GM03348 (cell line): ENCODE results near the gene NTM.

Experiments
- DNase-seq: peaks from one replicate; pipeline ENCODE4 v3.0.0; 2012; ENCODE audit warnings: low spot score

Gene NTM

GRCh38 chr11:131893988-131894387, 523.6 kb downstream of the NTM start:
- no peak for DNase-seq

- DNase-seq: no peak
These were observed 524.5 kb downstream of the NTM start for GRCh38 chr11:131894615-131895544.

GRCh38 chr11:131895865-131896264, 525.5 kb downstream of the NTM start:
- no peak for DNase-seq

- DNase-seq: no peak
These were observed 526.7 kb downstream of the NTM start for GRCh38 chr11:131896978-131897615.

GRCh38 chr11:131897956-131898355, 527.5 kb downstream of the NTM start:
- no peak for DNase-seq

GRCh38 chr11:131898949-131899348, 528.5 kb downstream of the NTM start:
- no peak for DNase-seq

DNA sequence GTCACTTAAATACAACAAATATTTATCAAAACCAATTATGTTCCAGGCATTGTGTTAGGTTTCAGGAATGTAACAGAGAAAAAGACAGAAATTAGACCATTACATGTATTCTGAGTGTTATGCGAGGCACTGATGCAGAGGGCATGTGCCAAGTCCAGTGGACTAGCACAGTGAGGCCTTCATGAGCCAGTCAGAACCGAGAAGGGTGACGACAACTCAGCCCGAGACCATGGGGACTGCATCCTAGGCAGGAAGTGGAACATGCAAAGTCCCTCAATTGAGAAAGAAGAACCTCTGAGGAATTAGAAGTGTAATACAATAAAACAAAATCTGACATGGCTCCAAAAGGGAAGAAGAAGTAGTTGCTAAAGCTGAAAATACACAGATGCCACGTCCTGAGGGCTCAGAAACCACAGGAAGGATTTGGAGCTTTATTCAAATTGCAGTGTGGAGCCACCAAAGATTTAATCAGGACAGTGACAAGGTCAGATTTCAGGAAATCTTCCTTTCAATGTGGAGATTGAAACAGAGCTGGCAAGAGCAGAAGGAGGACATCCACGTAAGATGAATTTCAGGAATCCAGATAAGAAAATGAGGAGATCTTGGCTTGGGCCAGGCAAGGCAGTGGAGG, 529.6 kb downstream of the NTM start:
- DNase-seq: no peak

GRCh38 chr11:131902421-131902820, 532.0 kb downstream of the NTM start:
- DNase-seq: no peak

DNA sequence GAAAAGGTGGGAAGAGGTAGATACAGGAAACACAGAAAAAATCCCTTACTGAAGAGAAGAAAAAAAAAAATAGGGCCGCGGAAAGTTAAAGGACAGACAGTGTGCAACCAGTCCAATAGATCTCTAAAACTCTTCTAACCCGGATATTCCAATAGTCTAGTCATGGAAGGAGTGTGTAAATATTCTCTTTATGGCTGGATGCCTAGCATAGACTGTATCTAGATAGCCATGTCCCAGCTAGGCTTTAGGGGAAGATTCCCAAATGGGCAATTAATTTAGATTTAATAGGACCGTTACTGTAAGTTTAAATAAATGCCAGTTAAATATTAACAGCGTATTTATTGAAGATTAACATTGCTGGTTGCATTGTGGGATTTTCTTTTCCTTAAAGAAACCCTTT, 532.7 kb downstream of the NTM start:
- DNase-seq: no peak

DNA sequence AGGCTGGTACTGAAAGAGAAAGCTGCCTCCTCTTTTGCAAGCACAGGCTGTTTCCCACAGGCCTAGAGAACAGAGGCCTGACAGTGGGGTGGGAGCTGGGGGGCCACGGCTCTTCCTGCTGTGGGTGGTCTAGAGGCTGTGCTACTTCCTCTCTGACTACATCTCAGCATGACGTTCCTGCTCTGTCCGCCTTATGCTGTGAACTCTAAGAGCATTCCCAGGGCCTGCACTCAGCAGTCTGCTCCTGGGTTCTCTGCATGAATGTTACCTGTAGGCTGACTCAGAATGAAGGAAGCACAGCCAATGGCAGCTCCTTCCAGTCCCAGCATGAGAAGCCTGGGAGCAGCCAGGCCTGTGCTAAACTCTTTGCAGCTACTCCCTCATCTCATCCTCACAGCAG, 534.3 kb downstream of the NTM start:
- DNase-seq: no peak

DNA sequence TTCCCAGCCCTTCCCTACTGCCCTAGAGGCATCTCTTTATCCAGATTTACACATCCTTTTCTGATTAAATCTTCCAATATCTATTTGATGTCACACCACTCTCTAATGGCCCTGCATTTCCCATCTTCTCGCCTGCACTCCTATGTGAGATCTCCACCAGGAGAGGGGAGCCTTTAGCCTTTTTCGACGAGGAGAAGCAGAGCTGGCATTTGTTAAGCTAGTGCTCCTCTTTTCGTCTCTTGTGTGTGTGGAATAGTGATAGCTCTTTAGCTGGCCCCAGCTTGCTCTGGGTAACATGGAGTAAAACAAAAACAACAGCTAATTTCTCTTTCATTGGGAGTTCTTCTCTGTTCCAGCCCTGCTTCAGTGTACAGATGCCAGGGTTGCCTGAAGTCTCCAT, 536.5 kb downstream of the NTM start:
- DNase-seq: no peak

DNA sequence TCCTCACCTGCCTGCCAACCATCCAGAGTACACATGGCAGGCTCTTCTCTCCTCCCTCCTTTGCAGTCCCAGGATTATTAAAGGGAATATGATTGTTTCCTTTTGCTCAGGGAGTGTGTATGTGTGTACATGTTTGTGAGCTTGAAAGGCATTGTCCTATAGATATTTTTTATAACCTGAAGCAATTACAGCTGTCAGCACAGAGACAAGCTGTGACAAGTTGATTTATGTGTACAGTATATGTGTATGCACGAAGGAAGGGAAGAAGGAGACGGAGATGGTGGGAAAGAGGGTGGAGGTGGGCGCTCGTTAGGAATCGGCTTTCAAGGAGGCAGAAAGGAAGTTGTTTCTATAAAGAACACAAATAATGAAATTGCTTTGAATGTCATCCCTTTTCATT, 537.0 kb downstream of the NTM start:
- DNase-seq: no peak

DNA sequence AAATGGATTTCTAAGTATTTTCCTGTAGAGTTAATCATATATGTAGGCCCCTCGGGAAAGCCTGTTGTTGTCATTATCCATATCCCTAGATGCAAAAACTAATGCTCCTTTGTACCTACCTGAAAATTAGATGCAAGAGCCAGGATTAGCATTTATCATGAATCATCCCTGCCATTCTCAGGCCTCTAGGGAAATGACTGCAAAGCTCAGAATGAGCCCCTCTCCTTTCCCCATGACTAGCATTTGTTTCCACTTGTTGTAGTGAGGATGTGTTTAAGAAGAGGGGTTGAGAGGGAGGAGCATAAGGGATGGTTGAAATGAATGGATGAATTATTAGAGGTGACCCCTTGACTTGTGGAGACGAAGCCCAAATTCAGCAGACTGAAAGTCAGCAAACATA, 537.9 kb downstream of the NTM start:
- DNase-seq: no peak

DNA sequence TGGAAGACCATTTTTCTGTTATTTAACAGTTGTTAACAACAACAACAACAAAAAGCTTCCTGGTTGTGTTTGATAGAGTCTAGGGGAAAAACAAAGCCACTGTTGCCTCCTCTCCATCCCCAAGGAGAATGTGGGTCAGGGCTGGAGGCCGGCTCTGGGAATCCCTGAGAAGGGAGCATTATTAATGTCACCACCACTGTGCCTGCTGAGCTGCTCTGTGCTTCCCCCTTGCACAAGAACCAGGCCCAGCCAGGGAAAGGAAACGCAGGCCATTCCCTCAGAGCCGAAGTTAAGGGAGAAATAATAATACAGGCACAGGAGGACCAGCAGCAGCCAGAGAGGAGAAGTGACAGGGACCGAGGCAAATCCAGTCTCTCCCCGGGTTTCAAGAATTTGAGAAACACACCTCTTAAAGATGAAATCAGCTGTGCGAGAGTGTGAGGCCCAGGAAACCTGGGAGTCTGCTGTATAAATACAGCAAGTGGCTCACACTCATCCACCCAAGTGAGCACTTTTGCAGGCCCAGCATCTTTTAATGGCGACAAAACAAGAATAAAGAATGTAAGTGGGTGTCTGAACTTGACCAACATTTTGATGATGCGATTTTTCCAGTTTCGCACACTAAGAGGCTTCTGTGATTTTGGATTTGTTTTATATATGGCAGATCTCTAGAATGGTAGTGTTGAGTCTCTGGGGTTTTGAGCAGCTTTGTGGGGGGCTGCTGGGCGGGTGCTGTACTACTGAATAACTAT, 539.2 kb downstream of the NTM start:
- DNase-seq: no peak

DNA sequence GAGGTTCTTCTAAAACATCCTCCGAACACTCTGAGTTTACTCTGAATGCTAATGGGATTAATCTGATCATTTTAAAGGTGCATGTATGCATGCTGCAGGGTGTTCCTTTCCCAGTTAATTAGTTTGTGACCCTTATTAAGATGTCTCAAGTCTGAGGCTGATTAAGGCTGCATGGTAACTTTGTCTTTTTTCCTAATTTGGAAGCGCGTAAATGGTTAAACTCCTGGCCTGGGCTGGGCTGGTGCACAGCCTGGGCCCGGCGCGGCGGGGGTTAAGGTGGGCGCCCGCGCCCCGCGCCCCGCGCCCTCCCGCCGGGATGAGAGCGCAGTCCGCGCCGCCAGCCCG, 539.7 kb downstream of the NTM start:
- no peak for DNase-seq

DNA sequence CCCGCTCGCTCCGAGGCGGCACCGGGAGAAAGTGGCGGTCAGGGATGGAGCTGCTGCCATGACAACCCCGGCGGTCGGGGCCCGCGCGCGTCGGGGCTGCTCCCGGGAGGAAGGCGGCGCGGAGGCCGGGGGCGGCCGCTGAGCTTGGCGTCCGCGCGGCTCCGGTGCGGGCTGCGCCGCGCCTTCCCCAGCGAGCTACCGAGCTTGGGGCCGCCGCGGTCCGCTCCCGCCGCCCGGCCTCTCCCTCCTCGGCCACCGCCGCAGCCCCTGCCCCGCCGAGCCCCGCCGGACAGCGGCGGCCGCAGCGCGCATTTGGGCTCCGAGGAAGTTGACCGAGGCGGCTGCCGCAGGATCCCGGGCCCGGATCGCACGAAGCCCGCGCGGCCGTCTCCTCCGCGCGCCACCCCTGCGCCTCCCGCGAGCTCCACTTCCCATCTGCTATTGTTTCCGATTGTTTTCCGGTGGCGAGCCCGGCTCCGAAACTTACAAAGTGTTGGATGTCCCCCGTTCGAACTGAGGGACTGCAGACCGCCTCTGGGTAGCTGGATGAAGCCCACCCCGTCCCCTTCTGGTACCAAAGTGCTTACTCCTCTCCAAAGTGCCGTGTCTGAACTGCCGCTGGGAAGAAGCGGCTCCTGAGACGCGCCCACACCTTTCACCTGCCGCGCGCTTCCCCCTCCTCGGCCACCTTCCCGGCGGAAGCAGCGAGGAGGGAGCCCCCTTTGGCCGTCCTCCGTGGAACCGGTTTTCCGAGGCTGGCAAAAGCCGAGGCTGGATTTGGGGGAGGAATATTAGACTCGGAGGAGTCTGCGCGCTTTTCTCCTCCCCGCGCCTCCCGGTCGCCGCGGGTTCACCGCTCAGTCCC, 540.3 kb downstream of the NTM start:
- peak; percentile 73 for DNase-seq

GRCh38 chr11:131911388-131912032, 541.1 kb downstream of the NTM start:
- peak; percentile 54 for DNase-seq

DNA sequence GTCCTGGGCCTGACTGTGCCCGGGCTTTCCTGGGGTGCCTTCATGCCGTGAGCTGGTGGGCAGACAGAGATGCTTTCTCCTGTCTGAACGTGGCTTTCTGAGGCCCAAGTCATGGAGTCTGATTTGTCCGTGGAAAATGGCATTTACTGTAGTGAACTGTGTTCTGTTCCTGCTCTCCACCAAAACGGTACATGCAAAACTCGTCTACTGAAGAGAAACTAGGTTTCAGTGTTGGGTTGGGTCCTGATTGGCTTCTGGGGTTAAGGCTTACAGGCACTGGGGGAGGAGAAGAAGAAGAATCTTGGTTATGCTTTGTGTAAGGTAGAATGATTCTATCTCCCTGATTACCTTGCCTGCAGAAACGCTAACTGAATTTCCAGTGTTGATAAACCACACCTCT, 541.7 kb downstream of the NTM start:
- DNase-seq: no peak

GRCh38 chr11:131913267-131913666, 542.9 kb downstream of the NTM start:
- no peak for DNase-seq

GRCh38 chr11:131914361-131914774, 544.0 kb downstream of the NTM start:
- peak; percentile 74 for DNase-seq

DNA sequence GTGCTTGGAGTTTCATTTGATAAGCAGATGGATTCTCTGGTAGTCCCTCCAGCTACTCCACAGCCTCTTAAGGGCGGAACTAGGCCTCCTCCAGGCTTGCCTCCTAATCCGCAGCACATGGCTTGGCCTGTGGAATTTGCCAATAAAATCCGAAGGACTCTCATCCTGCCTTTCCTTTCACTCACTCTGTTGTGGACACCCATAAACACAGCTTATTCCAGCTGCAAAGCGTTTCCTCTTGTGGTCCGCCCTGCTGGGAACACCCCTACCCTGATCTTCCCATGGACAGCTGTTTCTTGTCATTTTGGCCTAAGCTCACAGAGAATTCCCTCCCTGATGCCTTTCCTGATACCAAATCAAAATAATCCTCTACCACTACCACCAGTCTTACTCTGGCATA, 546.2 kb downstream of the NTM start:
- DNase-seq: no peak
